Subcutaneous abdominal adipose tissue (tissue), 5 donors: ENCODE results near the gene MARCHF10.
"Not testable (repeated sequence)": the region's sequence is repeated elsewhere in the genome, so short reads cannot be mapped to it uniquely, and the experiment has no call there.

Source experiments
- H3K27ac ChIP-seq: one replicate; pipeline ENCODE4 v1.7.0; 2013; ENCODE audit warnings: low read depth, mild to moderate bottlenecking, inconsistent platforms, low read length, moderate library complexity
- H3K27me3 ChIP-seq, 5 donors: one replicate each; pipeline ENCODE4 v1.7.0; 2013; ENCODE audit warnings: low read length in 5 of 5, inconsistent platforms in 1 of 5; ENCODE audit not compliant: control insufficient read depth in 5 of 5, insufficient read depth in 4 of 5
- H3K36me3 ChIP-seq, 5 donors: one replicate each; pipeline ENCODE4 v1.7.0; 2013; ENCODE audit warnings: low read length in 5 of 5; ENCODE audit not compliant: control insufficient read depth in 5 of 5, insufficient read depth in 5 of 5
- H3K4me1 ChIP-seq, 5 donors: one replicate each; pipeline ENCODE4 v1.7.0; 2013; ENCODE audit warnings: low read length in 5 of 5, mild to moderate bottlenecking in 3 of 5, moderate library complexity in 1 of 5; ENCODE audit not compliant: control insufficient read depth in 5 of 5, insufficient read depth in 5 of 5
- H3K4me3 ChIP-seq, 5 donors: one replicate each; pipeline ENCODE4 v1.7.0; 2013; ENCODE audit warnings: low read length in 5 of 5, low read depth in 1 of 5
- H3K9ac ChIP-seq, 5 donors: one replicate each; pipeline ENCODE4 v1.7.0; 2013; ENCODE audit warnings: low read length in 5 of 5, mild to moderate bottlenecking in 4 of 5, moderate library complexity in 3 of 5
- H3K9me3 ChIP-seq, 5 donors: one replicate each; pipeline ENCODE4 v1.7.0; 2013; ENCODE audit warnings: low read length in 5 of 5; ENCODE audit not compliant: control insufficient read depth in 5 of 5
- donor health status: healthy.
- donor health status: healthy.
- donor health status: healthy.
- donor health status: healthy.
- donor health status: healthy.

MARCHF10 gene

GRCh38 chr17:62807812-62808575 lies at the start of gene MARCHF10:
Gene MARCHF10 (minus strand): TSS chr17:62808314. CDS start chr17:62801735, 6,579 bp downstream.
- no peaks in the 10 kb centered on the region for H3K9me3 ChIP-seq
- no peak within 1 kb of the TSS for H3K9ac ChIP-seq
- peaks cover 0 to 5% (median 0%) of the 10 kb centered on the region in 5 donors for H3K4me1 ChIP-seq
- H3K27ac ChIP-seq = no peak within 1 kb of the TSS
- H3K27me3 ChIP-seq = peaks cover 5 to 13% (median 7%) of the 10 kb centered on the region in 5 donors
- no peak within 1 kb of the TSS for H3K4me3 ChIP-seq
- no peaks in the 10 kb centered on the region for H3K36me3 ChIP-seq

GRCh38 chr17:62857526-62857925 lies 49.4 kb upstream of the MARCHF10 start:
- Histone ChIP-seq H3K4me1 (peaks cover 0 to 5% (median 0%) of the 10 kb centered on the region in 5 donors), H3K27ac (no peak overlapping the region)

GRCh38 chr17:62856594-62856993 lies 48.5 kb upstream of the MARCHF10 start:
- H3K4me3 ChIP-seq = no peak overlapping the region
- no peaks in the 10 kb centered on the region for H3K27me3 ChIP-seq
- no peak overlapping the region for H3K27ac ChIP-seq
- no peaks in the 10 kb centered on the region for H3K9me3 ChIP-seq
- H3K9ac ChIP-seq = no peak overlapping the region
- H3K4me1 ChIP-seq = peaks cover 0 to 5% (median 0%) of the 10 kb centered on the region in 5 donors
- H3K36me3 ChIP-seq = no peaks in the 10 kb centered on the region

More at GRCh38 chr17:62857526-62857925, 49.4 kb upstream of the MARCHF10 start:
- H3K4me3 ChIP-seq = no peak overlapping the region
- no peaks in the 10 kb centered on the region for H3K9me3 ChIP-seq
- no peaks in the 10 kb centered on the region for H3K36me3 ChIP-seq
- H3K9ac ChIP-seq = no peak overlapping the region
- no peaks in the 10 kb centered on the region for H3K27me3 ChIP-seq

GRCh38 chr17:62855156-62855555 lies 47.0 kb upstream of the MARCHF10 start:
- H3K4me1 ChIP-seq = peaks cover 0 to 5% (median 0%) of the 10 kb centered on the region in 5 donors
- no peak overlapping the region for H3K9ac ChIP-seq
- no peaks in the 10 kb centered on the region for H3K27me3 ChIP-seq
- H3K4me3 ChIP-seq = no peak overlapping the region
- no peak overlapping the region for H3K27ac ChIP-seq
- no peaks in the 10 kb centered on the region for H3K36me3 ChIP-seq
- H3K9me3 ChIP-seq = no peaks in the 10 kb centered on the region

- H3K27ac ChIP-seq = no peak overlapping the region
- no peak overlapping the region for H3K9ac ChIP-seq
- H3K4me3 ChIP-seq = no peak overlapping the region
- peaks cover 0 to 4% (median 0%) of the 10 kb centered on the region in 5 donors for H3K4me1 ChIP-seq
- no peaks in the 10 kb centered on the region for H3K36me3 ChIP-seq
- no peaks in the 10 kb centered on the region for H3K27me3 ChIP-seq
- H3K9me3 ChIP-seq = no peaks in the 10 kb centered on the region
These were observed 46.1 kb upstream of the MARCHF10 start for GRCh38 chr17:62854098-62854680.

- Histone ChIP-seq H3K4me1 (no peaks in the 10 kb centered on the region), H3K27ac (no peak overlapping the region), H3K9me3 (no peaks in the 10 kb centered on the region), H3K4me3 (no peak overlapping the region), H3K27me3 (no peaks in the 10 kb centered on the region), H3K36me3 (no peaks in the 10 kb centered on the region), H3K9ac (no peak overlapping the region)
These were observed 44.1 kb upstream of the MARCHF10 start for GRCh38 chr17:62852195-62852594.

GRCh38 chr17:62849591-62850415 lies 41.7 kb upstream of the MARCHF10 start:
- H3K4me3 ChIP-seq, H3K9ac ChIP-seq, H3K36me3 ChIP-seq, H3K27ac ChIP-seq, H3K27me3 ChIP-seq, H3K9me3 ChIP-seq, H3K4me1 ChIP-seq: not testable (repeated sequence)

GRCh38 chr17:62848334-62848733 lies 40.2 kb upstream of the MARCHF10 start:
- Histone ChIP-seq H3K9me3 (peaks cover 0 to 3% (median 0%) of the 10 kb centered on the region in 5 donors), H3K36me3 (no peaks in the 10 kb centered on the region), H3K4me3 (no peak overlapping the region), H3K4me1 (no peaks in the 10 kb centered on the region), H3K27ac (no peak overlapping the region), H3K9ac (no peak overlapping the region), H3K27me3 (no peaks in the 10 kb centered on the region)

GRCh38 chr17:62847426-62847825 lies 39.3 kb upstream of the MARCHF10 start:
- Histone ChIP-seq H3K4me3 (no peak overlapping the region), H3K27ac (no peak overlapping the region), H3K4me1 (no peaks in the 10 kb centered on the region), H3K27me3 (no peaks in the 10 kb centered on the region), H3K9me3 (peaks cover 0 to 3% (median 0%) of the 10 kb centered on the region in 5 donors), H3K9ac (no peak overlapping the region), H3K36me3 (no peaks in the 10 kb centered on the region)

- H3K36me3 ChIP-seq = no peaks in the 10 kb centered on the region
- peaks cover 0 to 3% (median 0%) of the 10 kb centered on the region in 5 donors for H3K9me3 ChIP-seq
- no peak overlapping the region for H3K9ac ChIP-seq
- H3K4me1 ChIP-seq = no peaks in the 10 kb centered on the region
- H3K27ac ChIP-seq = no peak overlapping the region
- no peak overlapping the region for H3K4me3 ChIP-seq
- H3K27me3 ChIP-seq = peaks cover 0 to 1% (median 0%) of the 10 kb centered on the region in 5 donors
These were observed 32.8 kb upstream of the MARCHF10 start for GRCh38 chr17:62840871-62841270.
